Upper lobe of right lung (tissue), 1 donor: ENCODE measurements around the gene CFAP92. TPM values are rescaled to one million over a fixed set of nuclear protein-coding genes. Genes with fewer than 3 reads are reported as not detected.
"Not testable (repeated sequence)": the region's sequence is repeated elsewhere in the genome, so short reads cannot be mapped to it uniquely, and the experiment has no call there.

Experiments used
- ATAC-seq: fragments of 200-7000 bp; cut with Tn5 transposase; one replicate; pipeline ENCODE4 v1.9.1; 2020; ENCODE audit warnings: mild to moderate bottlenecking, moderate library complexity
- DNase-seq: peaks from one replicate; pipeline ENCODE4 v3.0.0-alpha.2; 2020
- H3K27ac ChIP-seq: fragments of 200-600 bp; one replicate; pipeline ENCODE4 v1.8.0; 2022
- H3K27me3 ChIP-seq: fragments of 200-600 bp; one replicate; pipeline ENCODE4 v1.8.0; 2022; ENCODE audit warnings: mild to moderate bottlenecking
- H3K36me3 ChIP-seq: fragments of 200-600 bp; one replicate; pipeline ENCODE4 v1.8.0; 2022
- H3K4me1 ChIP-seq: fragments of 200-600 bp; one replicate; pipeline ENCODE4 v1.8.0; 2022
- H3K4me3 ChIP-seq: fragments of 200-600 bp; one replicate; pipeline ENCODE4 v1.8.0; 2022; ENCODE audit warnings: mild to moderate bottlenecking
- H3K9me3 ChIP-seq: fragments of 200-600 bp; one replicate; pipeline ENCODE4 v1.8.0; 2022
- CTCF ChIP-seq: fragments of 200-600 bp; IDR thresholded peaks from one replicate; pipeline ENCODE4 v1.8.0; 2022; ENCODE audit warnings: antibody characterized with exemption
- intact Hi-C: fragments of 100-400 bp; cut with DNase I; formaldehyde crosslinking; loops from one replicate; pipeline ENCODE4 v1.11.0; 2022
- total RNA-seq: library from RNA; stranded (reverse); fragmentation: NEBNext Ultra II Directional; extraction: Animal tissue kit (Norgen Biotek cat#: 25700); gene quantifications from one replicate; pipeline ENCODE4 v1.2.1, GENCODE V29; 2021
- donor health status: DM: no; HTN: yes; CAD: no; lungs with severe emphysema.

CFAP92 gene
- total RNA-seq, 1 donor from 2014 or later = 1.9 TPM

DNA sequence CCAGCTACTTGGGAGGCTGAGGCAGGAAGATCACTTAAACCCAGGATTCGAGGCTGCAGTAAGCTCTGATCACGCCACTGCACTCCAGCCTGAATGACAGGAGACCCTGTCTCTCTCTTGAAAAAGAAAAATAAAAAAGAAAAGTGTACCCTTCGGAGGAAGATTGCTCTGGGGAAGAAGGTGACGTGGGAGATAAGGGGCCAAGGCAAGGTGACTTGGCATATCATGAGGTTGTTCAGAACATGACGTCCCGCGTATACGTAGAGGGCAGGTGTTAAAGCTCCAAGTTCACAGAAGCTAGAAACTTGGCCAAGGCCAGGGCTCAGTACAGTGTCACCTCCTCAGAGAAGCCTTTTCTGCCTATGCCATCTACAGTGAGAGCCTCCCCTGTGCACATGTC, 121.1 kb downstream of the CFAP92 start:
- H3K27ac ChIP-seq = no peak overlapping the region
- no peak for DNase-seq
- H3K36me3 ChIP-seq = no peaks in the 10 kb centered on the region
- H3K9me3 ChIP-seq = no peaks in the 10 kb centered on the region
- peaks cover 3% of the 10 kb centered on the region for H3K4me1 ChIP-seq
- H3K4me3 ChIP-seq = no peak overlapping the region
- intact Hi-C loops = no loop called here
- no peak for TF ChIP-seq CTCF
- ATAC-seq = no peak
- no peaks in the 10 kb centered on the region for H3K27me3 ChIP-seq

DNA sequence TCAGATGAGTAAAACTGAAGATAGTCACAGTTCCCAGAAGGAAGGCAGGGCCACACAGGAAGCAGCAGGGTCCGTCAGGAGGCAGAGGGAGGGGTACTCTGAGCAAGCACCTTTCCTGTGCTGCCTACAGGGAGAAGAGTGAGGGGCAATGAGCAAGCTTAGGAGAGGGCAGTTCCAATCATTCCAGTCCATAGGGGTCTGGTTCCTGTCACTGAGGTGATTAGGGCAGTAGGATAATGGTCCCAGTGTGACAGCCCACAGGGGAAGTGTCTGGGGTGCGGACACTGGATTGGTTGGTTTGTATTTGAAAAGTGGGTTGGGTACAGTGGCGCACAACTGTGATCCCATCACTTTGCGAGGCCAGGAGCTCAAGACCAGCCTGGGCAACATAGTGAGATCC, 121.6 kb downstream of the CFAP92 start:
- no peaks in the 10 kb centered on the region for H3K4me1 ChIP-seq
- H3K36me3 ChIP-seq = no peaks in the 10 kb centered on the region
- no peak overlapping the region for H3K27ac ChIP-seq
- ATAC-seq = no peak
- DNase-seq = no peak
- intact Hi-C loops = no loop called here
- no peaks in the 10 kb centered on the region for H3K27me3 ChIP-seq
- no peak overlapping the region for H3K4me3 ChIP-seq
- no peaks in the 10 kb centered on the region for H3K9me3 ChIP-seq
- no peak for TF ChIP-seq CTCF

DNA sequence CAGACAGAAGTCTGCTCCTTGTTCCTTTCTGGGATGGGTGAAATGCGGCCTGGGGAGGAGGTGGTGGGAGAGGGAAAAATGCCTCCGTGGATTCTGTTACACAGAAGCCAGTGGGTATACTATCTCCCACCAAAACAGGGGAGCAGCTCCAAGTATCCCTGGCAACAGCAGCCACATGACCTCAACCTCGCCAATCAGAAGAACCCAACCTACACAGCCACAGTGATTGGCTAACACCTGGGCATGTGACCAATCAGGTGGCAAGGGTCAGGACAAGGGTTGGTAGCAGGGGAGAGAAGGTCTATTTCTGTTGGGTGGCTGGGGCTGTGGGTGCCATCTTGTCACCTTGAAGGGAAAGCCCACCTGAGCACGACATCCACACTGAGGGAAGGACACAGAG, 123.5 kb downstream of the CFAP92 start:
- intact Hi-C loops = no loop called here

DNA sequence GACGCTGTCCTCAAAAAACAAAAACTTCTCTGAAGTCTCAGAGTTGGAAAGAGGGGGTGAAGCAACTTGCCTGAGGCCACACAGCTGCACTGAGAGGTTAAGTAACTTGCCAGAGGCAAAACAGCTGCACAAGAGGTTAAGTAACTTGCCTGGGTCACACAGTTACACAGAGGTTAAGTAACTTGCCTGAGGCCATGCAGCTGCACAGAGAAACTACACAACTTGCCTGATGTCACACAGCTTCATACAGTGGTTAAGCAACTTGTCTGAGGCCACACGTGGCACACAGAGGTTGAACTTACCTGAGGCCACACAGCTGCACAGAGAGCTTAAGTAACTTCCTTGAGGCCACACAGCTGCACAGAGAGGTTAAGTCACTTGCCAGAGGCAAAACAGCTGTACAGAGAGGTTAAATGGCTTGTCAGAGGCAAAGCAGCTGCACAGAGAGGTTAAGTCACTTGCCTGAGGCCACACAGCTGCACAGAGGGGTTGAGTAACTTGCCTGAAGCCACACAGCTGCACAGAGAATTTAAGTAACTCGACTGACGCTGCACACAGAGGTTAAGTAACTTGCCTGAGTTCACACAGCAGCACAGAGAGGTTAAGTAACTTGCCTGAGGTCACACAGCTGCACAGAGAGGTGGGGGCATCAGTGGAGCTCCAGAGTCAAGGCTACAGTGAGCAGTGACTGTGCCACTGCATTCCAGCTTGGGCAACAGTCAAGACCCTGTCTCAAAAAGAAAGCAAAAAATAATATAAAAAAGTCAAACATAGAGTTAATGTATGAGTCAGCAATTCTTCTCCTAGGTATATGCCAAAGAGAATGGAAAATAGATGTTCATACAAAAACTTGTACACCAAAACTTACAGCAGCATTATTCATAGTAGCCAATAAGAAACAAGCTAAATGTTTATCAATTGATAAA, 126.4 kb downstream of the CFAP92 start:
- no peak for TF ChIP-seq CTCF
- H3K4me1 ChIP-seq = peaks cover 5% of the 10 kb centered on the region
- no peaks in the 10 kb centered on the region for H3K27me3 ChIP-seq
- H3K36me3 ChIP-seq = no peaks in the 10 kb centered on the region
- DNase-seq (no peak), ATAC-seq (peak; percentile 46)
- H3K4me3 ChIP-seq = no peak overlapping the region
- no peaks in the 10 kb centered on the region for H3K9me3 ChIP-seq
- H3K27ac ChIP-seq = no peak overlapping the region
- intact Hi-C loops = no loop called here

More for the DNA sequence above, 123.5 kb downstream of the CFAP92 start:
- TF ChIP-seq CTCF = no peak
- Histone ChIP-seq H3K4me3 (no peak overlapping the region), H3K36me3 (no peaks in the 10 kb centered on the region), H3K27ac (no peak overlapping the region), H3K9me3 (no peaks in the 10 kb centered on the region), H3K27me3 (no peaks in the 10 kb centered on the region), H3K4me1 (no peaks in the 10 kb centered on the region)
- no peak for DNase-seq
- no peak for ATAC-seq

GRCh38 chr3:128864849-128865804, 128.7 kb downstream of the CFAP92 start:
- H3K27me3 ChIP-seq, H3K27ac ChIP-seq, H3K9me3 ChIP-seq, intact Hi-C loops, H3K4me1 ChIP-seq, H3K4me3 ChIP-seq, DNase-seq, H3K36me3 ChIP-seq: not testable (repeated sequence)
- ATAC-seq = peak; percentile 48
